GM18502 (cell line): ENCODE data around the gene IFNLR1.

Source experiments
- ATAC-seq: cut with Tn5 transposase; IDR thresholded peaks from one replicate; pipeline ENCODE4 v1.9.1; 2021; ENCODE audit warnings: mild to moderate bottlenecking; ENCODE audit not compliant: unreplicated experiment, poor library complexity

Gene IFNLR1

DNA sequence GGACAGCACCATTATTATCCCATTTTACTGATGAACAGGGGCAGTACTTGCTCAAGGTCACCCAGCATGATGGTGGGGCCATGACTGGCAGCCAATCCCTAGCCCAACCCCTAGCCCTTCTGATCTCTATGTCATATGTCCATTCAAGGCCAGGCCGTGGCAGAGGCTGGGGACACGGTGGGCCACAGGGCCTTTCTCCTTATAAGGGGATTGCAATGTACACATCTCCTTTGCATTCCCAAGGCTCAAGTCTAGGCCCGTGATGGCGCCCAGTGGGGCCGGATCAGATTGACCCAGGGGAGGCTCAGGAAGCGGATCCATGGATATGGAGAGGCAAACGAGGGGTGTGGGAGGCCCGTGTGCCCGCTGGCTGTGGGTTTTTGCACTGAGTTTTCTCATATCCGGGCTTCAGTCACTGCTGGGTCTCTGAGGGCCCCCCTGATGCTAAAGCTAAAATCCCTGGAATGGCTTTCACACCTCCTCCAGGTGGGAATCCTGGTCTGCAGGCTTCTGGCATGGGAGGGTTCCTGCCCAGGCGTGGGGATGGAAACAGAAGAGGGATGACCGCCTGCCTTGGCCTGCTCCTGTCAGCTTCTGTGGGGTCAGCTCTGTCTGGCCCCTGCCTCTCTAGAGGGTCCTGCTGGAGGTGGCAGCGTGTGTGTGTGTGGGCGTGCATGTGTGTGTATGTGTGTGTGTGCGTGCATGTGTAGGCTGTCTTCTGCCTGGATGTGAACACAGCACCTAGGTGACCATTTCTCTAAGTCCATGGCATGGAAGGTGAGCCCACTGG lies 77.2 kb downstream of the IFNLR1 start:
- ATAC-seq: no peak

DNA sequence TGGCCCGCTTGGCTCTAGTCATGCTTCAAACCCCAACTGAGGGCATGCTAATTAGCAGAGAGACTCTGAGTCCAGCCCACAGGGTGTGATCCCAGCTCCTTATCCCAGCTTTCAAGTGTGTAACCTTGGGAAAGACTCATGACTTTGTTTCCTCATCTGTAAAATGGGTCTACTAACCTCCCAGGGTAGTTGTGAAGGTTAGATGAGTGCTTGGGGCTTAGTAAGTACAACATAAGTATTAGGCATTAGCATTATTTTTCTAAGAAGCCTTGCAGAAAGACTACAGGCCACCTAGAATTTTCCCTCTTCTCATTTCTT lies 78.0 kb downstream of the IFNLR1 start:
- no peak for ATAC-seq

DNA sequence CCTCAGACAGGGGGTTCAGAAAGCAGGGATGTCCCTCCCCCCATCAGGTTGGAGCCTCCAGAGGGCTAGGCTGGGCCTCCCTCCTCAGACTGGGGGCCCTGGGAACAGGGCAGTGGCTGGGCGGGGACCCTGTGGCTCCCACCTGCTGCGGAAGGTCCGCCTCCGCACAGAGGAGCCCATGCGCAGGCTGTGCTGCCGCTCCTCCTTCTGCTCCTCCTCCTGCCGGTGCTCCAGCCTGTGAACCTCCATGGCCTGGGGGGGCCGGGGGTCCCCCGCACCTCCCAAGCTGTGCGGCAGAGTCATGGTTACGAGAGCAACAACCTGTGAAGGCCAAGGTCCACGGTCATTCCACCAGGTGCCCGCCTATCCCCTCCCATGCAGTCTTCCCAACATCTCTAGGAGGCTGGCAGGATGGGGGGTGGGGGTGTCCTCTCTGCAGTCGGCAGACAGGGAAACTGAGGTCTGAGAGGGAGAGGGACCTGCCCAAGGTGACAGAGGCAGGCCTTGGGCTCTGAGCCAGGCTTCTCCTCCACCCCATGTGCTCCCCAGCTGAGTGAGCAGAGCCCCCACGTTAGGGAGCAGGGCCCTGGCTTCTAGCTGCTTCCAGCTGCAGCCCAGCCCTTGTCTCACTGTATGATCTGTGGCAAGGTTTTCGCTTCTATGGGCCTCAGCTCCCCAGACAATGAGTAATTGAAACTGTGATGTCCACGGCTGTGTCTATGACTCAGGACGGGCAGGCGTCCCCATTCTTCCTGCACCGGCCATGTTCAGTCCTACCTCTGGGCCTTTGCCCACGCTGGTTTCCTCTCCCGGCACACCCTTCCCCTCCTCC lies 78.5 kb downstream of the IFNLR1 start:
- ATAC-seq: no peak

DNA sequence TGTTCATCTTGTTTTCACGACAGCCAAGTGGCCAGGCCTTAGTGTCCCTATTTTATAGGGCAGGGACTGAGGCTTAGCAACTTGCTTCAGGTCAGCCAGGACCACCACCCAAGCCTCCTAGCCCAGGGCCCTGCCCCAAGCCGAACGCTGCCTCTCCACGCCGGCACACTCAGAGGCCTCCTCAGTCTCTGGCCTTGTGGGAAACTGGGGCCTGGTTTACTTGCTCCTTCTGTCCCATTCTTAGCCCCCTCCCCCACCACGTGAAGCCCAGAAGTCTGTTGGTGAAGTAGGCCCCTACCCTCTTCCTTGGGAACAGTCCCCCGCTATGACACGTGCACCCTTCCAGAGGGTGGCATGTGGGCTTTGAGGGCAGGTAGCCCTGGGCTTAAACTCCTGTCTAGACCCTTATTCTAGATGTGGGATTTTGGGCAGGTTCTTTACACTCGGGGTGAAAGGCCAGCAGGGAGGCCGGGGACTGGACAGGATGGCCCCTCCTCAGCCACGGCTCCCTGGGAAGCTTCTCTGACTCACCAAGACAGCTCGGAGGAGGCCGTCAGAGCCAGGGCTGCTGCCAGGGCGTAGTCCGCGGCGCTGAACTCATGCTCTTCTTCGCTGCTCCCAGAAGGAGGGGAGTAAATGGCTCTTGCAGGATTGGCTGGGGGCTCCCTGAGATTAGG lies 79.5 kb downstream of the IFNLR1 start:
- ATAC-seq: no peak

DNA sequence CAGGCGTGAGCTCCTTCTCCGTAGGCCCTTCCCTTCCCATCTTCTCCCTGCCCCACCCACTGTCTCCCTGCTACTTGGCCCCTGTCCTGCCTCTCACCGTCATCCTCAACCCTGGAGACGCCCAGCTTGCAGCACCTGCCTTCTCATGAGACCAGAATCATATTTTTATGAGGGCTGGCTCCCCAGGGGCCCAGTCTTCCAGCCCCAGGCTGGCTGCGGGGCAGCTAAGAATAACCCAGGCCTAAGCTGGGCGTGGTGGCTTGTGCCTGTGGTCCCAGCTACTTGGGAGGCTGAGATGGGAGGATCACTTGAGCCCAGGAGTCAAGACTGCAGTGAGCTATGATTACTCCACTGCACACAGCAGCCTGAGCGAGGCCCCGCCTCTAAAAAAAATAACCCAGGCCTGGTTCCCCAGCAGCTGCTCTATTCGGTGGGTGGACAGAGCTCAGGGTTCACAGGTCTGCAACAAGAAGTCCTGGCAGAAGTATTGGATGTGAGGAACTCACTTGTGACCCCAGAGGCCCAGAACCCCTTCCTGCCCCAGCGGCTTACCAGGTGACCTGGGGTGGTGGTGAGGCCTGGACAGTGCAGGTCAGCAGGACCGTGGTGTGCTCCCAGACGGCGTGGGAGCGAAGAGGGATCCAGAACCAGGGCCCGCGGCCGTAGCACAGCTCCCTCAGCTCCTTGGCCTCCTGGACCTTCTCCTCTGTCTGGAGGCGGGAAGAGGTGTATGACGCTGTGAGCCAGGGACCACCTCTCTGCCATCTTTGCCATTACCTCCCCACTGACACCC lies 81.5 kb downstream of the IFNLR1 start:
- no peak for ATAC-seq

DNA sequence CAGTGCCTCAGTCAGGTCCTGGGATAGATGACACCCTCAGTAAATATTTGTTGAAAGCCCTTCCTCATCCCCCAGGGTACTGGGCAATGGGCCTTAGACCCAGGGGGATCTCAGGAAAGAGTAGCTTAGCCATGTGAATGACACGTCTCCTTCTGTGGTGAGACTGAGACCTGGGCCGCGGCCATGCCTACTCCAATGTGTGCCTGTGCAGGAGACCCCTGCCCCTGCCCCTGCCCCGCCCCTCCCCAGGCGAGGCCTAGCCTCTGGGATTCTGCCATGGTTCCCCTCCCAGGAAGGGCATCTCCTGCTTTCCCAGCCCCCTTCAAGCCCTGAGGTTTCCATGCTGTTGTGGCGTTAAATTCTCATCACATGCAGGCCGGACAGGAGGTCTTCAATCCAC lies 82.2 kb downstream of the IFNLR1 start:
- no peak for ATAC-seq
